NT2/D1 (cell line): ENCODE measurements around the gene SCN5A.

Experiments
- DNase-seq: peaks from one replicate; pipeline ENCODE4 v3.0.0-alpha.2; 2011; ENCODE audit warnings: low read depth, low spot score
- H3K27me3 ChIP-seq: 2 replicates; pipeline ENCODE4 v1.6.0; 2011; ENCODE audit warnings: mild to moderate bottlenecking; ENCODE audit not compliant: insufficient read length, insufficient read depth
- H3K36me3 ChIP-seq: 2 replicates; pipeline ENCODE4 v1.6.1; 2011; ENCODE audit warnings: mild to moderate bottlenecking, low read length, mixed read lengths; ENCODE audit not compliant: insufficient read depth, insufficient read length
- H3K4me1 ChIP-seq: 2 replicates; pipeline ENCODE4 v1.5.1; 2011; ENCODE audit not compliant: insufficient read depth, insufficient read length
- H3K4me3 ChIP-seq: 2 replicates; pipeline ENCODE4 v1.5.1; 2011; ENCODE audit warnings: low read depth; ENCODE audit not compliant: insufficient read length
- H3K9ac ChIP-seq: 2 replicates; pipeline ENCODE4 v1.6.0; 2011; ENCODE audit warnings: low read depth; ENCODE audit not compliant: insufficient read length
- H3K9me3 ChIP-seq: 2 replicates; pipeline ENCODE4 v1.5.1; 2011; ENCODE audit warnings: mild to moderate bottlenecking, low read length; ENCODE audit not compliant: insufficient read depth
- SUZ12 ChIP-seq: IDR thresholded peaks from 2 replicates; pipeline ENCODE4 v1.6.1; 2011; ENCODE audit not compliant: insufficient read length, insufficient read depth; ENCODE audit errors: extremely low read depth
- YY1 ChIP-seq: IDR thresholded peaks from 2 replicates; pipeline ENCODE4 v1.6.1; 2011; ENCODE audit not compliant: insufficient read length, insufficient read depth
- ZNF274 ChIP-seq: IDR thresholded peaks from 2 replicates; pipeline ENCODE4 v1.6.1; 2011; ENCODE audit warnings: mild to moderate bottlenecking, low read depth, low read length

Gene SCN5A

DNA sequence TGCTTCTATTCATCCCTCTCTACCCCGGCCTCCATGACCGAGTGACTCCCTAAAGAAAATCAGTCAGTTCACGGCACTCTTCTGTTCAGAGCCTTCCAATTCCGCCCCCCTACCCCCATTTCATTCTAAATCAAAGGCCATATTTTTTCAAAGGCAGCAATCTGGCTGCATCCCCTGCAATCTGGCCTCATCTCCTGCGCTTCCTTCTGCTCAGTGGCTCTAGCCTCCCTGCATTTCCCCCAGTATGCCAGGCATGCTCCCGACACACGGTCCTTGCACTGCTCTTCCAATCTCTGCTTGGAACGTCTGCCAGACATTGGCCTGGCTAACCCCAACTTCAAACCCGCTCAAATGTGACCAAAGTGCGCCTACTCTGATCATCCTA is 85.6 kb downstream of the SCN5A start:
- H3K27me3 ChIP-seq = no peaks in the 10 kb centered on the region
- H3K9ac ChIP-seq = no peak overlapping the region
- H3K36me3 ChIP-seq = peaks cover 3% of the 10 kb centered on the region
- no peak for DNase-seq
- H3K4me3 ChIP-seq = no peak overlapping the region
- no peaks in the 10 kb centered on the region for H3K9me3 ChIP-seq
- no peaks in the 10 kb centered on the region for H3K4me1 ChIP-seq
- TF ChIP-seq YY1 (no peak), SUZ12 (no peak), ZNF274 (no peak)

DNA sequence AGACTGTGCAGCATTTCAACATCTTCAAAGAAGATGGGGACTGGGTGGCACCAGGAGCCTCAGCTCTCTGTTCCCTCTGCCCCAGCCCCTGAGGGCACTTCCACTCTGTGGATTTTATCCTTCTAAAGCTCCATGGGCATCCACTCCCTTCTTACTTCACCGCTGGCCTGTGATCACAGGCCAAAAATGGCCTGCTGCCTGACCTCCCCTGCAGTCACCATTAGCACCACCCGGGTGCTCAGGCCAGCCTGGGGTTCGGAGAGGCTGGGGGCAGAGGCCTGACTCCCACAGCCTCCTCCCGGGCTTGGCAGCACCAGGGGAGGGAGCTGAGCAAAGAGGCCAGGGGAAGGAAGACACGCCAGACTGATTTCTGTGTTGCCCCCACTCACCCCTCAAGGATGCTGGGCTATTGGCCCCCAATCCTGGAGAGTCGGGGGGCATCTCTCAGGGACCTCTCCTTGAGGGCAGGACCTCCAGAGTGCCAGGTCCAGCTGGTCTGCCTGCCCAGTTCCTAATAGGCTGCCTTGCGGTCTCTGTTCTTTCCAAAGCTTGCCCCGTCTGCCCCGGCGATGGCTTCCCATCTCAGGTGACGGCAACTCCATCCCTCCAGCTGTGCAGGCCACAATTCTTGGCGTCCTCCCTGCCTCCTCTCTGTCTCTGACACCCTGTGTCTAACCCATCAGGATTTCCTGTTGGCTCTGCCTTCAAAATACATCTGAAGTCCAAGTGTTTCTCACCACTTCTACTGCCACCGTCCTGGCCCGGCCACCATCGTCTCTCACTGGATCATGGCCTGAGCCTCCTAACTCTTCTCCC is 86.2 kb downstream of the SCN5A start:
- no peak overlapping the region for H3K9ac ChIP-seq
- H3K9me3 ChIP-seq = no peaks in the 10 kb centered on the region
- no peak for DNase-seq
- H3K27me3 ChIP-seq = no peaks in the 10 kb centered on the region
- TF ChIP-seq SUZ12 = no peak
- no peak for TF ChIP-seq ZNF274
- peaks cover 3% of the 10 kb centered on the region for H3K36me3 ChIP-seq
- H3K4me3 ChIP-seq = no peak overlapping the region
- H3K4me1 ChIP-seq = no peaks in the 10 kb centered on the region

DNA sequence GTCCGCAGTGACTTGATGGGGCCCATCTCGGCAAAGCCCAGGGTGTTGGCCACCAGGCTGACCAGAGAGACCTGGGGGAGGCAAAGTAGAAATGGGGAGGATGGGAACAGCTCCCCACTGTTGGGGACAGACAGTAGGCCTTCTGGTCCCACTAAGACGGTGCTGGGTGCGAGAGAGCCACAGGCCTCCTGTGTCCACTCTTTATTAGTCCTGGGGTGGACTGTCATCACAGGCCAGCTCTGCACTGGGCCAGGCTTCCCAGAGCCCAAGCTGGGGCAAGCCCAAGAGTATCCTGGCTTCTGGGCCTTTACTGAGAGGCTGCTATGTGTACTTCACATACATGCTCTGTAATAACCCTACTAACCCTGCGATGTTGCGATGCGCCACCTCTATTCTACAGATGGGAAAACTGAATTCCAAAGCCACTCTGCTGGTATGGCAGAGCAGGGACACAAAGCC is 87.0 kb downstream of the SCN5A start:
- Histone ChIP-seq H3K9me3 (no peaks in the 10 kb centered on the region), H3K9ac (no peak overlapping the region), H3K27me3 (no peaks in the 10 kb centered on the region), H3K4me3 (no peak overlapping the region), H3K4me1 (no peaks in the 10 kb centered on the region), H3K36me3 (peaks cover 3% of the 10 kb centered on the region)
- TF ChIP-seq ZNF274 = no peak
- TF ChIP-seq YY1 = no peak
- no peak for TF ChIP-seq SUZ12
- no peak for DNase-seq

DNA sequence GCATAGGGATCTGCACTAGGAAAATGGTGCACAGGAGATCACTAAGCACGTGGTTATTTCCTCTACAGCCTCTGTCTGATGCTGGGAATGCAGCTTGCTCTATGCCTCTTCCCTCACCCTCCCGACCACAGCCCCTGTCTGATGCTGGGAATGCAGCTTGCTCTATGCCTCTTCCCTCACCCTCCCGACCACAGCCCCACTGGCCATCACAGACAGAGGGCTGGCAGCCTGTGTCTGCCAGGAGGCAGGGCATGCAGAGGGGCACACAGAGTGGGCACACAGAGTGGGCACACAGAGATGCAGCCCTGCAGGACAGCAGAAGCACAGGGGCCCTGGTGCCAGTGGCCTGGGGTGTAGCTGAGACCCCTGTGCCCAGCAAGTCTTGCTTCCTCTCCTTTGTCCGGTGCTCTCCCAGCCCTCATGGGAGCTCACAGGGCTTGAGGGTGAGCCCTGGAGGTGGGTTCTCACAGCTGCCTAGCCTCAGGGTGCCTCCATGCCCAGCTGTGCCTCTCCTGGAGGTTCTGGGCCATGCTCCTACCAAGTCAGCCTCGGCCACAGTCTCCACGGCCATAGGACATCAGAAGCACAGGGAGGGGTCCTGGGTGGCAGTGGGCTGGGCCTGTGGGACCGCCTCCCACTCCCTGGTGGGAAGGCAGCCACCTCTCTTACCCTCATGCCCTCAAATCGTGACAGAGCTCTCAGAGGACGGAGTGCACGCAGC is 87.6 kb downstream of the SCN5A start:
- Histone ChIP-seq H3K4me1 (no peaks in the 10 kb centered on the region), H3K9ac (no peak overlapping the region), H3K4me3 (no peak overlapping the region), H3K36me3 (peaks cover 3% of the 10 kb centered on the region), H3K9me3 (no peaks in the 10 kb centered on the region), H3K27me3 (no peaks in the 10 kb centered on the region)
- no peak for DNase-seq
- TF ChIP-seq YY1 = no peak
- no peak for TF ChIP-seq ZNF274
- TF ChIP-seq SUZ12 = no peak

DNA sequence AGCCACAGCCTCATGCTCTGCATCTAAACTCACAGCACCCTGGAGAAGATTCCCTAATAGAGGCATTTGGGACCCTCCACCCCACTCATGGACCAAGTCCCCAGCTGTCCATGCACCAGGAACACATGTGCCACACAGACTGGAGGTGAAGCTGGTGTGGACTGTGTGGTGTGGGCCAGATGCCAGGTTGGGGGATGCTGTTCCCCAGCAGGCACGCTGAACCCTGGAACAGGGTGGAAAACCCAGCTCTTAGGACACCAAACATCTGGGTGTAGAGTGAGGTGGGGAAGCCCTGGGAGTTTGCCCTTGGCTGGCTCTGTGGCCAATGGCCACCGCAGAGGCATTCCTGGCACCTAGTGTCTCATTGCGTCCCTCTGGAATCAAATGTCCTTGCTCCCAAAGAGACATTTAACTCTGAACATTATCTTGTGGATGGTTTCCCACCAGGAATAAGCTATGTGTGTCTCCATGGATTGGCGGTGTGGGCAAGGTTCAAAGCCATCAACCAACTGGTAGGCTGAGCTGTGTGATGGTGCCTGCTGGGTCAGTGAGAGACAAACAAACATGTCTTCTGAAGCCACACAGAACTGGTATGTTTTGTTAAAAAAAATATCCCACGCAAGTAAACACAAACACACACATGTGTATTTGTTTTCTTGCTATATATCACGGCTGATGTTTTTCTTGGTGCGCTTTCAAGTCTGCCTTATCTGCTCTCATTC is 88.3 kb downstream of the SCN5A start:
- Histone ChIP-seq H3K36me3 (peaks cover 3% of the 10 kb centered on the region), H3K9me3 (no peaks in the 10 kb centered on the region), H3K4me3 (no peak overlapping the region), H3K9ac (no peak overlapping the region), H3K27me3 (no peaks in the 10 kb centered on the region), H3K4me1 (no peaks in the 10 kb centered on the region)
- DNase-seq = no peak
- no peak for TF ChIP-seq ZNF274
- no peak for TF ChIP-seq YY1
- no peak for TF ChIP-seq SUZ12

DNA sequence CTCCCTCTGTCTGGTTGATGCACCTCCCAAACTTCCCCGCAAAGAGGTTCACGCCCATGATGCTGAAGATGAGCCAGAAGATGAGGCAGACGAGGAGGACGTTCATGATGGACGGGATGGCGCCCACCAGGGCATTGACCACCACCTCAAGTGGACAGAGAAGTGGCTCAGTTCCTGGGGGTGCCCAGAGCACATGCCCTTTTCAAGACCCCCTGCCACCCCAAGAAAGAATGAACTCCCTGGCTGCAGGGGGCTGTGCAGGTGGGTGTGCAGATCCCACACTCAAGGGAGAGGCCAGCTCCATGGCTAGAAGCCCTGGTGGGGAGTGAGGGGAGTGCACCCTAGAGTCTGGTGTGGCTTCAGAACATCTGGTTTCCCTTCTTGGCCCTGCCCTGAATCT is 89.2 kb downstream of the SCN5A start:
- H3K27me3 ChIP-seq = no peaks in the 10 kb centered on the region
- H3K9ac ChIP-seq = no peak overlapping the region
- no peak overlapping the region for H3K4me3 ChIP-seq
- no peaks in the 10 kb centered on the region for H3K9me3 ChIP-seq
- no peak for DNase-seq
- no peaks in the 10 kb centered on the region for H3K4me1 ChIP-seq
- TF ChIP-seq YY1 (no peak), SUZ12 (no peak), ZNF274 (no peak)
- peaks cover 3% of the 10 kb centered on the region for H3K36me3 ChIP-seq

DNA sequence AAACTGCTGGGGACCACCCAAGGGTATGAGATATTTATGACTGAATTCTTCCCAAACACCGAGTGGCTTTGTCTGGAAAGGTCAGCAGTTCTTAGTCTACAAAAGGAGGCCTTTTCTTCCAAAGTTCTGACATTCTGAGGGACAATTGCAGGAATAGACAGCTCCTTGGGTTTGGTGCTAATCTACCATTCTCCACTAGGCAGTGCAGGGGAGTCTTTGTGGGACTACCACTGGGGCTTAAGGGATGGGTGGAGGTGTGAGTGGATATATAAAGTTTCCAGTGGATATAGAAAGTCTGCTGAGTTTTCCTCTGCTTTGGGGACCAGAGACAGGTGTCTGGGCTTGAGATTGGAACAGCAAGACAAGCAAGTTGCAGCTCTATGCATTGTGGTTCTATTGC is 90.6 kb downstream of the SCN5A start:
- H3K36me3 ChIP-seq = peaks cover 4% of the 10 kb centered on the region
- H3K27me3 ChIP-seq = no peaks in the 10 kb centered on the region
- H3K4me1 ChIP-seq = no peaks in the 10 kb centered on the region
- no peak for DNase-seq
- no peak overlapping the region for H3K9ac ChIP-seq
- no peak for TF ChIP-seq YY1
- no peak for TF ChIP-seq SUZ12
- no peak for TF ChIP-seq ZNF274
- H3K9me3 ChIP-seq = no peaks in the 10 kb centered on the region
- H3K4me3 ChIP-seq = no peak overlapping the region
